DND-41 (cell line): ENCODE data around the gene C2CD2.

ENCODE experiments used
- CTCF ChIP-seq: IDR thresholded peaks from 2 replicates; pipeline ENCODE4 v1.5.1; 2012; ENCODE audit warnings: borderline replicate concordance, low read length, moderate library complexity, mild to moderate bottlenecking; ENCODE audit not compliant: poor library complexity, severe bottlenecking; ENCODE audit errors: extremely low read depth
- EZH2 ChIP-seq: IDR thresholded peaks from 3 replicates; pipeline ENCODE4 v1.6.1; 2012; ENCODE audit warnings: borderline replicate concordance, low read depth, mild to moderate bottlenecking, moderate library complexity, low read length, inconsistent platforms; ENCODE audit not compliant: severe bottlenecking

GRCh38 chr21:41888749-41889376, 65.0 kb downstream of the C2CD2 start:
- no peak for TF ChIP-seq EZH2
- TF ChIP-seq CTCF = no peak
